Small intestine (tissue), 7 donors: ENCODE measurements around the gene EPS8L1. TPM values are rescaled to one million over a fixed set of nuclear protein-coding genes. Genes with fewer than 3 reads are reported as not detected.

Experiments used
- DNase-seq, 2 donors: peaks; one replicate each; pipeline versions ENCODE4 v3.0.0 to v3.0.0-alpha.2; 2013
- FAIRE-seq: peaks from 2 replicates; lab custom pipeline; 2012; peaks lifted over from hg19 to GRCh38; lab: Jason Lieb, UNC
- H3K27ac ChIP-seq, 3 donors: one replicate each; pipeline ENCODE4 v1.5.1; 2013; ENCODE audit warnings: low read length in 2 of 3, mild to moderate bottlenecking in 2 of 3, control low read depth in 1 of 3, inconsistent platforms in 1 of 3, low read depth in 1 of 3, moderate library complexity in 1 of 3
- H3K27me3 ChIP-seq, 3 donors: one replicate each; pipeline ENCODE4 v1.6.1; 2013; ENCODE audit warnings: low read length in 3 of 3, inconsistent platforms in 1 of 3; ENCODE audit not compliant: control insufficient read depth in 3 of 3, insufficient read depth in 3 of 3
- H3K36me3 ChIP-seq, 3 donors: one replicate each; pipeline ENCODE4 v1.6.1; 2013; ENCODE audit warnings: low read length in 3 of 3, inconsistent platforms in 1 of 3, low read depth in 1 of 3, mild to moderate bottlenecking in 1 of 3, moderate library complexity in 1 of 3; ENCODE audit not compliant: control insufficient read depth in 3 of 3, insufficient read depth in 2 of 3
- H3K4me1 ChIP-seq, 3 donors: one replicate each; pipeline ENCODE4 v1.6.1; 2013; ENCODE audit warnings: low read length in 2 of 3, inconsistent platforms in 1 of 3, low read depth in 1 of 3, mild to moderate bottlenecking in 1 of 3, moderate library complexity in 1 of 3; ENCODE audit not compliant: control insufficient read depth in 3 of 3, insufficient read depth in 2 of 3
- H3K4me3 ChIP-seq, 3 donors: one replicate each; pipeline ENCODE4 v1.5.1; 2013; ENCODE audit warnings: low read length in 3 of 3, control low read depth in 1 of 3, inconsistent platforms in 1 of 3, low read depth in 1 of 3, mild to moderate bottlenecking in 1 of 3, moderate library complexity in 1 of 3
- H3K9me3 ChIP-seq, 2 donors: one replicate each; pipeline ENCODE4 v1.6.1; 2013; ENCODE audit warnings: low read depth in 1 of 2, low read length in 1 of 2; ENCODE audit not compliant: control insufficient read depth in 2 of 2, insufficient read depth in 1 of 2
- WGBS, 3 donors: extraction: QIAGEN DNeasy Blood & Tissue Kit; methylation state at CpG; one replicate each; pipeline ENCODE4 v1.1.7; 2013; 5-methylcytosine and 5-hydroxymethylcytosine counted together
- polyA plus RNA-seq, 4 donors: library from polyadenylated mRNA; stranded (reverse) in 3 of 4; unstranded in 1 of 4; fragments of 200-250 nt in 3 of 4; fragments of 120-200 nt in 1 of 4; gene quantifications; one replicate each; pipeline versions ENCODE4 v1.2.1 to v1.2.3, GENCODE V29; 2013
- donor health status: healthy with polysubstance abuse.
- donor health status: control.
- donor health status: control.
- donor health status: Bipolar disorder and iron deficiency.
- donor health status: healthy.

Gene EPS8L1
- polyA plus RNA-seq, 4 donors: 11.7 to 23.8 (median 19.1) TPM

- peaks cover 0 to 28% (median 2%) of the 10 kb centered on the region in 3 donors for H3K4me1 ChIP-seq
- H3K9me3 ChIP-seq: peaks cover 0 to 3% of the 10 kb centered on the region in 2 donors
- WGBS, 3 donors: 25 to 43% (median 25%) methylated on average over 28 to 35 of the region's 35 CpGs
- FAIRE-seq (no peak), DNase-seq (no peak)
- H3K27me3 ChIP-seq: peaks cover 0 to 73% (median 3%) of the 10 kb centered on the region in 3 donors
- H3K27ac ChIP-seq: no peak overlapping the region
- H3K36me3 ChIP-seq: peaks cover 0 to 21% (median 4%) of the 10 kb centered on the region in 3 donors
- peak overlapping the region in 1 of 3 donors; percentile 7 for H3K4me3 ChIP-seq
Measured at GRCh38 chr19:55085923-55086715, 10.4 kb downstream of the EPS8L1 start.

- H3K36me3 ChIP-seq: peaks cover 4 to 29% (median 6%) of the 10 kb centered on the region in 3 donors
- peaks cover 0 to 65% (median 3%) of the 10 kb centered on the region in 3 donors for H3K27me3 ChIP-seq
- WGBS, 3 donors: 1 to 9% (median 4%) methylated on average over 63 to 74 of the region's 74 CpGs
- DNase-seq (peak; percentile 80 to 88), FAIRE-seq (no peak)
- H3K9me3 ChIP-seq: peaks cover 0 to 3% of the 10 kb centered on the region in 2 donors
- H3K27ac ChIP-seq: no peak overlapping the region
- H3K4me3 ChIP-seq: peak overlapping the region in 2 of 3 donors; percentile 7 to 30
- H3K4me1 ChIP-seq: peaks cover 0 to 23% (median 2%) of the 10 kb centered on the region in 3 donors
Measured at GRCh38 chr19:55086730-55087541, 11.3 kb downstream of the EPS8L1 start.

- Histone ChIP-seq H3K27ac (no peak overlapping the region), H3K36me3 (peaks cover 6 to 34% (median 8%) of the 10 kb centered on the region in 3 donors), H3K4me3 (peak overlapping the region in 2 of 3 donors; percentile 7 to 24)
Measured at GRCh38 chr19:55087542-55087901, 11.9 kb downstream of the EPS8L1 start.

DNA sequence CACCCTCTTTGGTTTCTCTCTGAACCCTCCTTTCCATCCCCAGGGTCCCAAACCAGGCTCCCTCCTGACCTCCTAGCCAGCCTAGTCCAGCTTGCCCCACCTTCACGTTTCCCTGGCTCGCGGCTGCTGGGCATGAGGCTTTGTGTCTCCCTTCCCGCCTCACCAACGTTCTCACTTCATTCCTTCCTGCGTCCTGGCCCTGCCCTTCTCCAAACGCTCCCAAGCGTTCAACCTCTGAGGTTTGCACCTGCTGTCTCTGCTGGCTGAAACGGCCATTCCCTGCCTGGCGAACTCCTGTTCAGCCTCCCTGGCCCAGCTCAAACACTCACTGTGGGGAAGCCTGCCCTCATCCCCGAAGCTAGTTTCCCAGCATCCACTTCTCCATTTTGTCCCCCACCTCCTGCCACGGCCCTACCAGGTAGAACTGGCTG lies 12.4 kb downstream of the EPS8L1 start:
- 29 to 65% (median 51%) methylated on average over 12 of the region's 12 CpGs for WGBS, 3 donors
- H3K27ac ChIP-seq: no peak overlapping the region
- FAIRE-seq: no peak

More at GRCh38 chr19:55087542-55087901, 11.9 kb downstream of the EPS8L1 start:
- peaks cover 0 to 59% (median 0%) of the 10 kb centered on the region in 3 donors for H3K27me3 ChIP-seq
- H3K9me3 ChIP-seq: peaks cover 0 to 3% of the 10 kb centered on the region in 2 donors
- WGBS, 3 donors: 12 to 42% (median 31%) methylated on average over 17 of the region's 17 CpGs
- DNase-seq: no peak
- FAIRE-seq: no peak
- H3K4me1 ChIP-seq: peaks cover 0 to 18% (median 2%) of the 10 kb centered on the region in 3 donors

DNA sequence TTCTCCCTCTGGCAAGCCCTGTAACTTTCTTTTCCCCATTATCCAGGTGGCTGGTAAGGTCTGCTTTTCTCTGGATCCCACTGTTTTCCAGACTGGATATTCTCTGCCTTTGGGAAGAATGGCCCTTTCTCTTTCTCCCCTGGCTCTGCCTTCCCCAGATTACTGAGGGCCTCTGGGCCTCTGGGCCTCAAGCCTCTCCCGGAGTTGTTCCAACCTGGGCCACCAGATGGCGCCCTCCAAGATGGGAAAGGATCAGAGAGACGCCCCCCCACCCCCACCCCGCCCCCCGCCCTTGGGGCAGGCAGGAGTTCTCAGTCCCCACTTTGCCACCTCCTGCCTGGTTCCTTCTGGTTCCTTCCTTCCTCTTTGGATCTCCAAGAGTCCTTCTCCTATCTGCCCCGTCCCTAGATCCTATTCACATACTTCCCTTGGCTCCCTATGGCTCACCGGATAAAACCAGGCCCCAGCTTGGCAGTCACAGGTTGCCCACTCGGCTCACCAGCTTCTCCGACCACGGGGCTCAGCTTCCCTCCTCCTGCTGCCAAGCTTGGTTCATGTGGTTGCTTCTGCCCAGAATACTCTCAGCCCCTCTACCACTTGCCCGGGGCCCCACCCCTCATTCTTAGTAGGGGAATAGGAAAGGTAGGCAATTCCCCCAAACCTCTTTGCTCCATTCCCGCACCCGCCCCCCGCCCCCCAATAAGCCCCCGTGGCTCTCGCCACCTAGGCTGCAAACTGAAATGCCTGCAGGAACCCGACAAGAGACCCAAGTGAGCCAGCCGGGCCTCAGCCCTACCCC lies 13.1 kb downstream of the EPS8L1 start:
- no peaks in the 10 kb centered on the region for H3K9me3 ChIP-seq
- no peak overlapping the region for H3K27ac ChIP-seq
- H3K4me3 ChIP-seq: no peak overlapping the region
- H3K36me3 ChIP-seq: peaks cover 6 to 40% (median 8%) of the 10 kb centered on the region in 3 donors
- WGBS, 3 donors: 47 to 60% (median 50%) methylated on average over 16 to 18 of the region's 18 CpGs
- FAIRE-seq (no peak), DNase-seq (peak; percentile 60 to 81)
- peaks cover 0 to 18% (median 2%) of the 10 kb centered on the region in 3 donors for H3K4me1 ChIP-seq
- H3K27me3 ChIP-seq: peaks cover 0 to 48% (median 0%) of the 10 kb centered on the region in 3 donors

More for the DNA sequence above, 12.4 kb downstream of the EPS8L1 start:
- H3K27me3 ChIP-seq: peaks cover 0 to 54% (median 0%) of the 10 kb centered on the region in 3 donors
- H3K9me3 ChIP-seq: peaks cover 0 to 2% of the 10 kb centered on the region in 2 donors
- DNase-seq: no peak
- H3K36me3 ChIP-seq: peaks cover 6 to 39% (median 8%) of the 10 kb centered on the region in 3 donors
- peaks cover 0 to 18% (median 2%) of the 10 kb centered on the region in 3 donors for H3K4me1 ChIP-seq
- H3K4me3 ChIP-seq: no peak overlapping the region

- H3K27me3 ChIP-seq: peaks cover 0 to 41% (median 0%) of the 10 kb centered on the region in 3 donors
- no peak overlapping the region for H3K4me3 ChIP-seq
- no peak overlapping the region for H3K27ac ChIP-seq
- FAIRE-seq (no peak), DNase-seq (no peak)
- H3K36me3 ChIP-seq: peaks cover 6 to 43% (median 8%) of the 10 kb centered on the region in 3 donors
- H3K9me3 ChIP-seq: no peaks in the 10 kb centered on the region
- H3K4me1 ChIP-seq: peaks cover 0 to 18% (median 2%) of the 10 kb centered on the region in 3 donors
- WGBS, 3 donors: 88 to 98% (median 89%) methylated on average over 3 of the region's 3 CpGs
Measured at GRCh38 chr19:55089342-55089944, 13.8 kb downstream of the EPS8L1 start.

- 90 to 97% (median 95%) methylated on average over 13 of the region's 13 CpGs for WGBS, 3 donors
- Histone ChIP-seq H3K4me1 (peaks cover 0 to 18% (median 2%) of the 10 kb centered on the region in 3 donors), H3K27me3 (peaks cover 0 to 29% (median 0%) of the 10 kb centered on the region in 3 donors), H3K36me3 (peaks cover 6 to 54% (median 8%) of the 10 kb centered on the region in 3 donors), H3K27ac (no peak overlapping the region), H3K9me3 (no peaks in the 10 kb centered on the region), H3K4me3 (no peak overlapping the region)
- FAIRE-seq: no peak
- no peak for DNase-seq
Measured at GRCh38 chr19:55090564-55090963, 14.9 kb downstream of the EPS8L1 start.
